ENCODE measurements around the gene PTPRD. TPM values are rescaled to one million over a fixed set of nuclear protein-coding genes. Genes with fewer than 3 reads are reported as not detected.

Gene PTPRD
- total RNA-seq, 2 experiments from 2014 or later: not detected

DNA sequence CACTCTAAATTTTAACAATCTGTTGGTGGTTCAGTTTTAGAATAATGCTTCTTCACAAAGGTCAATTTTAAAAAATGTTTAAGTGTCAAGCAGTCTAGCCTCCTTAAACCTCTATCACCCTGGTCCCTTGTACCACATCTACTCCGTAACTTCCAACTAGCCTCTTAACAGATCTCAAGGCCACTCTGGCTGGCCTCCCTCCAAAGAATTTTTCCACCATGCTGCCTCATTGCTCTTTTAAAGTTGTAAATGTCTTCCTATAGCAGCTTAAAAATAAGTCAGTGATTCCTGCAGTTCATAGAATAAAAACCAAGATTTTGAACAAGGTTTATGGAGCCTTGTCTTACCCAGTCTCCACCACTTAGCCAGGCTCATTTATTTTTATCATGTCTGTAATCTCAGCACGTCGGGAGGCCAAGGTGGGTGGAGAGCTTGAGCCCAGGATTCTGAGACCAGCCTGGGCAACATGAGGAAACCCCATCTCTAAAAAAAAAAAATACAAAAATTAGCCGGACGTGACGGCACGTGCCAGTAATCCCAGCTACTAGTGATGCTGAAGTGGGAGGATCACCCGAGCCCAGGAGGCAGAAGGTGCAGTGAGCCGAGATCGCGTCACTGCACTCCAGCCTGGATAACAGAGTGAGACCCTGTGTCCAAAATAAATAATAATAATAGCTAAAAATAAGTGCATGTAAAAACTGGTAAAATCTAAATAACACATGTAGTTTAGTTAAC lies 1888.4 kb downstream of the PTPRD start:
- Mint-ChIP-seq H3K4me3 (no peak overlapping the region), H3K27me3 (peaks cover 4% of the 10 kb centered on the region), H3K27ac (no peak overlapping the region), H3K4me1 (peaks cover 4% of the 10 kb centered on the region), H3K36me3 (ENCODE audit: low read depth) (no peaks in the 10 kb centered on the region), H3K9me3 (ENCODE audit: low read depth) (no peaks in the 10 kb centered on the region)
- DNase-seq: no peak
- ChIA-PET POLR2A (no interaction called here), CTCF (interaction anchor here (0.5 kb wide), 1 partner anchor 9 kb away, joined by 3 read pairs; no protein-coding TSS in a partner anchor)
- no peak for ATAC-seq
- intact Hi-C loops (cut with DNase I, micrococcal nuclease): no loop called here

DNA sequence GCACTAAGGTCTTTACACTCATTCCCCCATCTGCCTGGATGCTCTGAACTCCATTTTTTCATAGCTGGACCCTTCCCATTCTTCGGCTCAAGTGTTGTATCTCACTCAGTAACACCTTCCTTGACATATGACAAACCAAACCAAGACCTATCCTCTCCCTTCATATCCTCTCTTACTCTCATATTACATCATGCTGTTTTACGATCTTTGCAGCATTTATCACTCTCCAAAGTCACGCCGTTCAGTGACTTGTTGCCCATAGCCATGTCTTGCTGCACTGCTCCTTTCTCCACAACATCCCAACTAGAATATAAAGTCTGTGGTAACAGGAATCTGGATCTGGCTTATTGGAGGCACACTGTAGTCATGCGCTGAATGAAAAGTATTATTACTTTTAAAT lies 1889.6 kb downstream of the PTPRD start:
- ChIA-PET POLR2A (no interaction called here), CTCF (no interaction called here)
- Mint-ChIP-seq H3K36me3 (ENCODE audit: low read depth) (no peaks in the 10 kb centered on the region), H3K4me1 (peaks cover 4% of the 10 kb centered on the region), H3K9me3 (ENCODE audit: low read depth) (no peaks in the 10 kb centered on the region), H3K27ac (no peak overlapping the region), H3K4me3 (no peak overlapping the region), H3K27me3 (peaks cover 3% of the 10 kb centered on the region)
- ATAC-seq (no peak), DNase-seq (no peak)
- intact Hi-C loops (cut with DNase I, micrococcal nuclease): no loop called here

DNA sequence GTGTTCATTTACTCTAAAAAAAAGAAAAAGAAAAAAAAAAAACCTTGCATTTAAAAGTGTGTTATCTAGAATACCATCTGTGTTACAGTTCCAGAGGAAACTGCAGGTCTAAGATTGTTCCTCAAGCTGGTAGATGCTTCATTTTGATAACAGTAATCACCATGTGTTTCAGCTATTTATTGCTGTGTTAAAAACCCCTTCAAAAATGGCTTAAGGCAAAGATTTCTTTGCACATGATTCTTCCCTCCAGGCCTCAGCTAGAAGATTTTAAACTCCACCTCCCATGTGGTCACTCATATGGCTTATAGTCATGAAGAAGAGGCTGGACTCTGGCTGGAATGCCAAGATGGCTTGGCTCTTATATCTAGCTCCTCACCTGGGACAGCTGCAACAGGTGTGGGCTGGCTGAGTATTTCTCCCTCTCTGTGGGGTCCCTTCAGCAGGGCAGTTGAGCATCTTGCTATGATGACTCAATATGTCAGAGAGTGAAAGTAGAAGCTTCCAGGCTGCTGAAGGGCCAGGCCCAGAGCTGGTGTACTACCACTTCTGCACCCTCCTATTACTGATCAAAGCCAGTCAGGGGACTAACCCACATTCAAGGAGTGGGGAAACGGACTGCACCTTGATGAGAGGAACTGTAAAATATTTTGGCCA lies 1892.8 kb downstream of the PTPRD start:
- H3K27me3 Mint-ChIP-seq: peaks cover 3% of the 10 kb centered on the region
- POLR2A ChIA-PET: no interaction called here
- DNase-seq: no peak
- ATAC-seq: no peak
- peaks cover 4% of the 10 kb centered on the region for H3K4me1 Mint-ChIP-seq
- H3K36me3 Mint-ChIP-seq (ENCODE audit: low read depth): no peaks in the 10 kb centered on the region
- H3K9me3 Mint-ChIP-seq (ENCODE audit: low read depth): no peaks in the 10 kb centered on the region
- intact Hi-C loops (cut with DNase I, micrococcal nuclease): no loop called here
- no peak overlapping the region for H3K4me3 Mint-ChIP-seq
- CTCF ChIA-PET: no interaction called here
- no peak overlapping the region for H3K27ac Mint-ChIP-seq

DNA sequence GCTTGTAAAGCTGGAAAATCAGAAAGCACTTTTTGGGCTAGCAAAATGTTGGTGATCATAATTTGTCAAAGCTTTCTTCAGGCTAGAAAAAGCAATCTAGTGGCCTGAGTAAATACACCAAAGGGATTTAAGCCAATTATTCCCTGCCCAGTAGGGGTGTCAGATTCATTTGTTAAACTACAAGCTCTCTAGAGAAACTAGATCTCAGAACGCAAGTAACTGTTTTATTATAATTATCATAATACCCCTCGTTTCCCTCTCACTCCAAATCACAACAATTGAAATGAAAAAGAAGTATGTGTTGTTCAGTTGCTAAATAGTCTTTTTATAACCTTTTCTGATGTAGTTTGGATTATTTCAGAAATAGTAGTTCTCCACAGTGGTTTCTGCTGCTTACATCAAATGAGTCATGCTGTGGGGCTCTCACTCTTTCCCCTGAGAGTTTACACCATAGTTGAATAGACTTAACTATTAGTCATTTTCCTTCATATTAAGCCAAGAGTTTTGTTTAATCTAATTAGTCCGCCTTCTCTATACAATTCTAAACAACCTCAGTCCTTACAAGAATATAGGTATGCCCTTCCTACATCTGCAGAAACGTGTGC lies 1894.6 kb downstream of the PTPRD start:
- intact Hi-C loops (cut with DNase I, micrococcal nuclease): no loop called here
- ATAC-seq (no peak), DNase-seq (no peak)
- ChIA-PET POLR2A (no interaction called here), CTCF (interaction anchor here (0.7 kb wide), 1 partner anchor 488 kb away, joined by 3 read pairs; no protein-coding TSS in a partner anchor)
- H3K4me3 Mint-ChIP-seq: no peak overlapping the region
- H3K36me3 Mint-ChIP-seq (ENCODE audit: low read depth): no peaks in the 10 kb centered on the region
- H3K27ac Mint-ChIP-seq: no peak overlapping the region
- H3K9me3 Mint-ChIP-seq (ENCODE audit: low read depth): no peaks in the 10 kb centered on the region
- peaks cover 2% of the 10 kb centered on the region for H3K27me3 Mint-ChIP-seq
- peaks cover 4% of the 10 kb centered on the region for H3K4me1 Mint-ChIP-seq

DNA sequence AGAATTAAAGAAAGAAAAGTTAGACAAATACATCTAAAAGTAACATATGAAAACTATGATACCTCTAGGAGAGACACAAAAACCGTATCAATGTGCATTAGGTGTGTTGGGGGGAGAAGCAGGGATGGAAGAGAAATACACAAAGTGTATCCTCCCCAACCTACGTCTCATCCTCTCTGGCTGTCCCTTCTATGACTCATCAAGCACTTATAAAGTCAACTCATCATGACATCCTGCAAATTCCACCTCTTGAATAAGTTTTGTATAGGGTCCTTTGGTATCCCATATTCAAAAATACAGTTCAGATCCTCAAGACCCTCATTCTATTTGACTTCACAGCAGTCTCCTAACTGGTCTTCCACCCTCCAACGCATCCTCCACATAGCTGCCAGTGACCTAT lies 1895.7 kb downstream of the PTPRD start:
- intact Hi-C loops (cut with DNase I, micrococcal nuclease): no loop called here
- H3K4me3 Mint-ChIP-seq: no peak overlapping the region
- POLR2A ChIA-PET: no interaction called here
- no peak overlapping the region for H3K27ac Mint-ChIP-seq
- ATAC-seq: no peak
- no peaks in the 10 kb centered on the region for H3K36me3 Mint-ChIP-seq (ENCODE audit: low read depth)
- H3K9me3 Mint-ChIP-seq (ENCODE audit: low read depth): no peaks in the 10 kb centered on the region
- no peak for DNase-seq
- peaks cover 4% of the 10 kb centered on the region for H3K4me1 Mint-ChIP-seq
- CTCF ChIA-PET: interaction anchor here (0.6 to 0.7 kb wide), 2 partner anchors 27 to 1568 kb away, joined by 3 read pairs; no protein-coding TSS in a partner anchor
- no peaks in the 10 kb centered on the region for H3K27me3 Mint-ChIP-seq

DNA sequence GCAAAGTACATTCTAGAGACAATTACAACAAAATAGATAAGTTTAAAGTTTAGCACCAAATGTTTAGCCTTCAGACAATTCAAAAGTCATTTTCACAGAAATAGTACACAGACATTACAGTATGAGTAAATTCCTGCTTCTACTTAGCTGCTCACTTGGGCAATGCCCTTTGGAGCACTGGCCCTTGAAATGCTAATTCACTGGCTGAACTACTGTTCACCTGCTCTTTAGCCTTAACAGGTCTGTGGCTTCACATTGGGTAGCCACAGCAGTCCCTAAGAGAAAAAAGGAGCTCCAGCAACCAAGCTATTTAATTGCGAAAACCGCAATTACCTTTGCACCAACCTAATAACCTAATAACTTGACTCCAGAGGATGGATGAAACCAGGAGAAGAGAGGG lies 1897.0 kb downstream of the PTPRD start:
- H3K27ac Mint-ChIP-seq: no peak overlapping the region
- intact Hi-C loops (cut with DNase I, micrococcal nuclease): no loop called here
- H3K9me3 Mint-ChIP-seq (ENCODE audit: low read depth): no peaks in the 10 kb centered on the region
- ATAC-seq (no peak), DNase-seq (no peak)
- POLR2A ChIA-PET: no interaction called here
- CTCF ChIA-PET: interaction anchor here (0.9 kb wide), 1 partner anchor 9 kb away, joined by 3 read pairs; no protein-coding TSS in a partner anchor
- no peak overlapping the region for H3K4me3 Mint-ChIP-seq
- H3K27me3 Mint-ChIP-seq: no peaks in the 10 kb centered on the region
- H3K4me1 Mint-ChIP-seq: peaks cover 4% of the 10 kb centered on the region
- no peaks in the 10 kb centered on the region for H3K36me3 Mint-ChIP-seq (ENCODE audit: low read depth)

DNA sequence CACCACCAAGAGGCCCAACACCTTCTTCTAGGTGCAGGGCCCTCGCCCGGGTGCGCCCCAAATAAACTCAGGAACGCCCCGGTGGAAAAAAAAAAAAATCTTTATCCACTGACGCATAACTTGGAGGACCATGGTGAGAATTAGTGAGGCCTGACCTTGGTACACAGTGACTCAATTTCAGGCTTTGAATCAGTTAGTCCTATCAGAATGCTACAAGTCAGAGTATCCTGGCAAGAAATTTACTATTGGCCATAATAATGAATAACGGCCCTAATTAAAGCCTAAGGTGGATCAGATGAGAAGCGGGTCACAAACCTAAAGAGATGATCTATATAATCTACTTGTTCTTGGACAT lies 1899.0 kb downstream of the PTPRD start:
- intact Hi-C loops (cut with DNase I, micrococcal nuclease): no loop called here
- Mint-ChIP-seq H3K4me3 (no peak overlapping the region), H3K4me1 (no peaks in the 10 kb centered on the region), H3K9me3 (ENCODE audit: low read depth) (no peaks in the 10 kb centered on the region), H3K27ac (no peak overlapping the region), H3K36me3 (ENCODE audit: low read depth) (no peaks in the 10 kb centered on the region), H3K27me3 (no peaks in the 10 kb centered on the region)
- DNase-seq (no peak), ATAC-seq (no peak)
- ChIA-PET POLR2A (no interaction called here), CTCF (interaction anchor here (0.6 kb wide), 1 partner anchor 32 kb away, joined by 3 read pairs; no protein-coding TSS in a partner anchor)

DNA sequence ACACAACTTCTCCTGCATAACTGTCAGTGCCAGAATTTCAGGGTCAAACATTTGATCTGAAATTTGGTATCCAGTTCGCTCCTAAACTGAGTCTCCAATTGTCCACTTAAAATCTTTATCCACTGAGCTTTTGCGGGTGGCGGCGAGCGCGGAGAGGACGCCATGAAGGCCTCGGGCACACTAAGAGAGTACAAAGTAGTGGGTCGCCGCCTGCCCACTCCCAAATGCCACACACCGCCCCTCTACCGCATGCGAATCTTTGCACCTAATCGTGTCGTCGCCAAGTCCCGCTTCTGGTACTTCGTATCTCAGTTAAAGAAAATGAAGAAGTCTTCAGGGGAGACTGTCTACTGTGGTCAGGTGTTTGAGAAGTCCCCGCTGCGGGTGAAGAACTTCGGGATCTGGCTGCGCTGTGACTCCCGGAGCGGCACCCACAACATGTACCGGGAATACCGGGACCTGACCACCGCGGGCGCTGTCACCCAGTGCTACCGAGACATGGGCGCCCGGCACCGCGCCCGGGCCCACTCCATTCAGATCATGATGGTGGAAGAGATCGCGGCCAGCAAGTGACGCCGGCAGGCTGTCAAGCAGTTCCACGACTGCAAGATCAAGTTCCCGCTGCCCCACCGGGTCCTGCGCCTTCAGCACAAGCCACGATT lies 1899.5 kb downstream of the PTPRD start:
- Mint-ChIP-seq H3K36me3 (ENCODE audit: low read depth) (no peaks in the 10 kb centered on the region), H3K27me3 (no peaks in the 10 kb centered on the region), H3K4me1 (no peaks in the 10 kb centered on the region), H3K9me3 (ENCODE audit: low read depth) (no peaks in the 10 kb centered on the region), H3K4me3 (no peak overlapping the region), H3K27ac (no peak overlapping the region)
- CTCF ChIA-PET: no interaction called here
- POLR2A ChIA-PET: no interaction called here
- intact Hi-C loops (cut with DNase I, micrococcal nuclease): no loop called here
- ATAC-seq (no peak), DNase-seq (no peak)

DNA sequence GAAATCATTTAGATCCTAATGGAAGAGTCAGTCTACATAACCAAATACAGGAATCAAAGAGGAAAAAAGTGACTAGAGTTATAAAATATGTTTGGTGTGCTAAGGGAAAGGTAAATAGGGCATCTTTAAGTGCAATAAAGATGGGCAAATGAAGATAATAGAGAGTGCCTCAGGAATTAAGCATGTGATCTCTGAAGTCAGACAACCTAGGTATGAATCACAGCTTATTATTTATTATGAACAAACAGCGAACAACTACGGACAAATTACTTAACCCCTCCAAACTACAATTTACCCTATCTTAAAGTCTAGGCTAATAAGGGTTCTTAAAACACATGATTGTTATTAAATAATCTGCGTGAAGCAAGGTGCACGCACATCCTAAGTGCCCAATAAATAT lies 1903.1 kb downstream of the PTPRD start:
- ATAC-seq: no peak
- intact Hi-C loops (cut with DNase I, micrococcal nuclease): no loop called here
- Mint-ChIP-seq H3K4me3 (no peak overlapping the region), H3K4me1 (no peaks in the 10 kb centered on the region), H3K9me3 (ENCODE audit: low read depth) (no peaks in the 10 kb centered on the region), H3K27ac (no peak overlapping the region), H3K36me3 (ENCODE audit: low read depth) (no peaks in the 10 kb centered on the region), H3K27me3 (no peaks in the 10 kb centered on the region)
- POLR2A ChIA-PET: no interaction called here
- no peak for DNase-seq
- CTCF ChIA-PET: interaction anchor here (0.6 kb wide), 1 partner anchor 104 kb away, joined by 3 read pairs; no protein-coding TSS in a partner anchor

DNA sequence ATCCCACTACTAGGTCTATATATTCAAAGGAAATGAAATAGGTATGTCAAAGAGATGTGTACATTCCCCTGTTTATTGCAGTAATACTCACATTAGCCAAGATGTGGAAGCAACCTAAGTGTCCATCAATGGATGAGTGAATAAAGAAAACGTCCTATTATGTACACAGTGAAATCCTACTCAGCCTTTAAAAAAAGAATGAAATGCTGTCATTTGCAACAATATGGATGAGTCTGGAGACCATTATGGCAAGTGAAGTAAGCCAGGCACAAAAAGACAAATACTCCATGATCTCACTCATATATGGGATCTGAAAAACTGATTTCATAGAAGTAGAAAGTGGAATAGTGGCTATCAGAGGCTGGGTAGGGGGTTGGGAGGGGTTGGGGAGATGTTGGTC lies 1904.1 kb downstream of the PTPRD start:
- Mint-ChIP-seq H3K9me3 (ENCODE audit: low read depth) (no peaks in the 10 kb centered on the region), H3K27me3 (peaks cover 6% of the 10 kb centered on the region), H3K4me3 (no peak overlapping the region), H3K27ac (no peak overlapping the region), H3K36me3 (ENCODE audit: low read depth) (no peaks in the 10 kb centered on the region), H3K4me1 (no peaks in the 10 kb centered on the region)
- intact Hi-C loops (cut with DNase I, micrococcal nuclease): no loop called here
- ChIA-PET CTCF (no interaction called here), POLR2A (no interaction called here)
- DNase-seq (no peak), ATAC-seq (no peak)

DNA sequence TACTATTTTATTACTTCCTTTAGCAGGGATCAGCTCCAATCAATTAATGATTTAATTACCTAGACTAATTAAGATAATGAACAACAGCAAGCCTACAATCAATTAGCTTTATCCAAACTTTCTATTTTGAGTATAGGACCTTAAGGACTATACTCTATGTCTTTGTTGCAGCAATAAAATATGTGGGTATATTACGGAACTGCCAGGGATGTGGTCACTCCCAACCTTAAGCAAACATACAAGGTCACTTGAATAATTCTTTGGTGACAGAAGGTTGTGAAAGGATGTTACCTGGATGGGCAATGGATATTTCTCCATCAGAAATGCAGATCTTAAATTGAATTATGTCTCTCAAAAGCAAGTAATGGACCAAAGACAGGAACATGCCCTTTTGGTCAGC lies 1905.8 kb downstream of the PTPRD start:
- Mint-ChIP-seq H3K36me3 (ENCODE audit: low read depth) (no peaks in the 10 kb centered on the region), H3K9me3 (ENCODE audit: low read depth) (no peaks in the 10 kb centered on the region), H3K27ac (no peak overlapping the region), H3K4me3 (no peak overlapping the region), H3K4me1 (no peaks in the 10 kb centered on the region), H3K27me3 (peaks cover 6% of the 10 kb centered on the region)
- POLR2A ChIA-PET: no interaction called here
- CTCF ChIA-PET: interaction anchor here (1.3 kb wide), 1 partner anchor 15 kb away, joined by 3 read pairs; no protein-coding TSS in a partner anchor
- ATAC-seq: no peak
- intact Hi-C loops (cut with DNase I, micrococcal nuclease): no loop called here
- no peak for DNase-seq

All from activated CD4-positive, alpha-beta T cell treated with anti-CD3 and anti-CD28 coated beads for 36 hours (primary cell).